Fibroblast of skin of abdomen (primary cell): Measurements from ENCODE around the gene MORF4L1. TPM values are rescaled to one million over a fixed set of nuclear protein-coding genes. Genes with fewer than 3 reads are reported as not detected.
"Not testable (repeated sequence)": the region's sequence is repeated elsewhere in the genome, so short reads cannot be mapped to it uniquely, and the experiment has no call there.

Experiments used
- DNase-seq: peaks from one replicate; pipeline ENCODE4 v3.0.0-alpha.2; 2013
- polyA plus RNA-seq, 2 experiments: library from polyadenylated mRNA; unstranded; fragments of 120-200 nt; gene quantifications; one replicate each; pipeline ENCODE4 v1.2.1, GENCODE V29; 2013; ENCODE audit not compliant: insufficient read length in 2 of 2

Gene MORF4L1
- polyA plus RNA-seq (2013, experiment 1 of 2; ENCODE audit: insufficient read length), result 604 TPM
- 592 TPM for polyA plus RNA-seq (2013, experiment 2 of 2; ENCODE audit: insufficient read length)

DNA sequence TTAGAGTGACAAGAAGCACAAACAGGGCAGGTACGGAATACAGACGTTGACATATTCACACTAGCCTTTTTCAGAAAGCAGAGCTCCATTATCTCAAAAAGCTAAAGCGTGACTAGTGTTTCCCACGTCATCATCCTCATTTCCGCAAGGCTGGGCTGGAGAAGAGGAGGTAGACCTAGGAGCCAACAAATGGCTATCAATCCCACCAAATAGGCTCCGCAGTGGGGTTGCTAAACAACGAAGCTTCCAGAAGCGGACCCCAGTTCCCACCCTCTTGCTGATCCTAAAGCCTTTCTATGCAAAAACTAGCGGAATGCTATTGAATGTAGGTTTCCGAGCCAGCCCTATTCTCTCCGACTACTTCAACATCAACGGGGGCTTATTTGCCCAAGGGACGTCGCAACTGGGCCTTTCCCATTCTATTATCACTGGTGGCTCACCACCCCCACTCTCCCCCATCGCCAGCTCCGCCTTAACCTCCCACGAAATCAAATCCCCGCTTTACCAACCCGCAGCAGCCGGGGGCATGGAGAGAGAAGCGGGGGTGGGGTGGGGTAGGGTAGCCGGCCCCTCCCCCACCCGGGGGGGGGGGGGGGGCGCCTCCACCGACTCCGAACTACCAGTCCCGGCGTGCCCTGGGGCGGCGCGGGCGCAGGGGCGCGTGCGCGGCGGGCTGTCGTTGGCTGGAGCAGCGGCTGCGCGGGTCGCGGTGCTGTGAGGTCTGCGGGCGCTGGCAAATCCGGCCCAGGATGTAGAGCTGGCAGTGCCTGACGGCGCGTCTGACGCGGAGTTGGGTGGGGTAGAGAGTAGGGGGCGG, at the start of gene MORF4L1:
Gene MORF4L1 (plus strand): TSS at position 736 of the 817 bp plus-strand sequence. CDS start 128 bp downstream, outside the sequence.
- DNase-seq, result peak; percentile 98

DNA sequence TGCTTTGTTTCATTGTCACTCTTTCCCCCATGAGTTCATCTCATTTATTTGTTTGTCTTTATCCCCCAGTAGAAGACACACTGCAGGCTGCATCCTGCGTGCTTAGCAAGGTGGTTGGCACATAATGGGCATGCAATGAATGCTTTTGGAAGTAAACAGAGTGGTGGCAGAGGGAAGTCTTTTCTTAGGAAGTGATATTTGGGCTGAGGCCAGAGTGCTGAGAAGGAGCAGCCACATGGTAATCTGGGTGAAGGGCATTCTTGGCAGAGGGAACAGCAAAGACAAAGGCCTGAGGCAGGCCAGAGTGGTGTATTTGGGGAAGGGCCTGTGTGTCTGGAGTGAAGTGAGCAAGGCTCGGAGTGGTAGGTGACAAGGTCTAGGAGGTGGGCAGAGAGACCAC, 43.8 kb upstream of the MORF4L1 start:
- DNase-seq, result no peak

- DNase-seq, result no peak
Measured at GRCh38 chr15:78830514-78831228, 42.0 kb upstream of the MORF4L1 start.

- no peak for DNase-seq
Measured at GRCh38 chr15:78831229-78832207, 41.2 kb upstream of the MORF4L1 start.

GRCh38 chr15:78836333-78836732, 36.4 kb upstream of the MORF4L1 start:
- DNase-seq, result no peak

DNA sequence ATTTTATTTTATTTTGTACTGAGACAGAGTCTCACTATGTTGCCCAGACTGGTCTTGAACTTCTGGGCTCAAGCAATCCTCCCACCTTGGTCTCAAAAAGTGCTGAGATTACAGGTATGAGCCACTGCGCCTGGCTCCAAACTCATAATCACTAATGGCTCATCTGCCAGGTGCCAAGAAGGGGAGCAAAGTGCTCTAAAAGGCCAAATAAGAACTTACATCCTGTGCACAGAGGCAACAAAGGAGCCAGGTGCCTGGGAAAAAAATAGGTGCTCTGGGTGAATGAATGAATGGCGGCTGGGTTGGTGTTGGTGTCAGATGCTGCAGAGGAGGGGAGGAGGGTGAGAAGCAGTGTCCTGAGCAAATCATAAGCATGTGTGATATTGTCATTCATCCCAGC, 35.6 kb upstream of the MORF4L1 start:
- no peak for DNase-seq

GRCh38 chr15:78837543-78837942, 35.1 kb upstream of the MORF4L1 start:
- no peak for DNase-seq

DNA sequence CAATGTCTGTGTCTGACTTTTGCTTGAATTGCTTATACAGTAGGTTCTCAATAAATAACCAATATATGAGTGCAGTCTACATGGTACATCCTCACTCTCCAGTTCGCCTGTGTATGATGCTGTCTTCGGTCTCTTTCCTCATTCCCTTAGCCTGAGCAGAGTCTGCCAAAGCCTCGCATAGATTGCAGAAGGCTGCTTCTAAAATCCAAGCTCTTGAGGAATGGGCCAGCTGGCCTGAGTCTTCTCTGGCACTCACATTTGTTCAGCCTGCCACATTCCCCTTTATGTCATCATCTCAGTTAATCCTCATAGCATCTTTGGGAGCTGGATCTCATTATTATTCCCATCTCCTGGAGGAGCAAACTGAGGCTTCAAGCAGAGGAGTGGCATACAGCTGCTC, 34.2 kb upstream of the MORF4L1 start:
- peak; percentile 27 for DNase-seq

GRCh38 chr15:78839151-78839550, 33.5 kb upstream of the MORF4L1 start:
- DNase-seq, result not testable (repeated sequence)

DNA sequence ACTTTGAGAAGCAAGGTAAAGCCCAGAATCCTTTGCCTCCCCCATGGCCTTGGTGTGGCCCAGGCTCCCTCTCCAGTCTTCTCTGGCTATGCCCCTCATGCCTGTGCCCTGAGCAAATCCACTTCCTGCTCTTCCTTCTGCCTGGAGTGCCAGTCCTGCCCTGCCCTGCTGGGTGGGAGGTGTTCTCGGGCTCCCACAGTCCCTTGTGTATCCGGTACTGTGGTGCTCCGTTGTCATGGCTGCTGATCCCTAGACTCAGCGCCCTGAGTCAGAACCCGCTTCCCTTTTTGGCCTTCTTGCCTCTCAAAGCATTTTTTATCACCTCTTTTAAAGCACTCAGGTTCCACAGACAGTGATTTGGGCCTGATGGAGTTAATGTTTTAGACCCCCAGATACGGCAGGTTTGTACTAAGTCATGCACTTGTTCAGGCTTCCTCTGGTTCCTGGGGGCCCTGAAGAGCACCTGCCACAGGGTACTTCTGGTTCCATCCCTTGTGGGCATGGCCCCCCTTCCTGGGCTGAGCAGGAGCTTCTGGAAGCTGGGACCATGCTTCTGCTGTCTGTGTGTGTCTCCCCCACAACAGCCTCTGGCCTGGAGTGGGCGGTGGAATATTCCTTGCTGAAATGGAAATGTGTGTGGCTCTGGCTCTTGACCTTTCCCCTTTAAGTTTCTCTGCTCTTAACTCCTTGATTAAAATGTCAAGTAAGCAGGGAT, 31.9 kb upstream of the MORF4L1 start:
- DNase-seq, result no peak

DNA sequence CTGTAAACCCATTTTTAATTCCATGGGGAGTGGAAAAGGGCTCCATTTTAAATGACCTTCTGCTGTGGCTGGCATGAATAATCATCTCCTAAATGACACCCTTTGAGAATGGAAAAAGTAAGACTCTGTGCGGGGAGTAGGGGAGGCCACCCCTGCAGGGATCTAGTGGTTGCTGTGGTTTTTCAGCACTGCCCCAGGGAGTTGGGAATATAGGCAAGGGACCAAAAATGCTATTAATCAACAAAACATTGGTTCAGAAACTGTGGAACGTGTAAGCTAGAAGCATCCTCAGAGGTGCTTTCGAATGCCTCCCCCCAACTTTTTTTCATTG, 31.3 kb upstream of the MORF4L1 start:
- peak; percentile 20 for DNase-seq

- DNase-seq, result no peak
Measured at GRCh38 chr15:78841891-78842290, 30.8 kb upstream of the MORF4L1 start.

- DNase-seq, result no peak
Measured at GRCh38 chr15:78842519-78842918, 30.2 kb upstream of the MORF4L1 start.

DNA sequence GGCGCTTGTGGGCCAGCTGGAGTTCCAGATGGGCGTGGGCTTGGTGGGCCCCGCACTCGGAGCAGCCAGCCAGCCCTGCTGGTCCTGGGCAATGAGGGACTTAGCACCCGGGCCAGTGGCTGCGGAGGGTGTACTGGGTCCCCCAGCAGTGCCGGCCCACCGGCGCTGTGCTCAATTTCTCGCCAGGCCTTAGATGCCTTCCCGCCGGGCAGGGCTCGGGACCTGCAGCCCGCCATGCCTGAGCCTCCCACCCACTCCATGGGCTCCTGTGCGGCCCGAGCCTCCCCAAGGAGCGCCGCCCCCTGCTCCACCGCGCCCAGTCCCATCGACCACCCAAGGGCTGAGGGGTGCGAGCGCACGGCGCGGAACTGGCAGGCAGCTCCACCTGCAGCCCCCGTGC, 25.8 kb upstream of the MORF4L1 start:
- DNase-seq, result not testable (repeated sequence)

DNA sequence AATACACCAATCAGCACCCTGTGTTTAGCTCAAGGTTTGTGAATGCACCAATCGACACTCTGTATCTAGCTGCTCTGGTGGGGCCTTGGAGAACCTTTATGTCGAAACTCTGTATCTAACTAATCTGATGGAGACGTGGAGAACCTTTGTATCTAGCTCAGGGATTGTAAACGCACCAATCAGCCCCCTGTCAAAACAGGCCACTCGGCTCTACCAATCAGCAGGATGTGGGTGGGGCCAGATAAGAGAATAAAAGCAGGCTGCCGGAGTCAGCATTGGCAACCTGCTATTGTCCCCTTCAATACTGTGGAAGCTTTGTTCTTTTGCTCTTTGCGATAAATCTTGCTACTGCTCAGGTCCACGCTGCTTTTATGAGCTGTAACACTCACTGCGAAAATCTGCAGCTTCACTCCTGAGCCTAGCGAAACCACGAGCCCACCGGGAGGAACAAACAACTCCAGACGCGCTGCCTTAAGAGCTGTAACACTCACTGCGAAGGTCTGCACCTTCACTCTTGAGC, 25.2 kb upstream of the MORF4L1 start:
- DNase-seq, result not testable (repeated sequence)

DNA sequence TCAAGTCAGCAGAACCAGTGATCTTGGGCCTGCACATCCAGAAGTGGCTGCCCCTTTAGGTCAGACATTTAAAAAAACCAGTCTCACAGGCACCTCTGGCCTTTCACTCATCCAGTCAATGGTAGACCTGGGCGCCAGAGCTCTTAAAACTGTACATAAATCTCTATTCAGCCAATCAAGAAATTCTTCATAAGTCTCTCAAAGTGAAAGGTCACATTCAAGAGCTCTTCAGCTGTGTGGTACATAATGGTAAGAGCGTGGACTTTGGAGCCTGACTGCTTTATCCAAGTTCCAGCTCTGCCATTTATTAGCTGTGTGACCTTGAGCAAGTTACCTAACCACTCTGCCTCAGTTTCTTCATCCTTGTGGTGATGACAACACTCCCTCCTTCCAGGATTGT, 22.3 kb upstream of the MORF4L1 start:
- DNase-seq, result no peak

- DNase-seq, result no peak
Measured at GRCh38 chr15:78850941-78851755, 21.5 kb upstream of the MORF4L1 start.

DNA sequence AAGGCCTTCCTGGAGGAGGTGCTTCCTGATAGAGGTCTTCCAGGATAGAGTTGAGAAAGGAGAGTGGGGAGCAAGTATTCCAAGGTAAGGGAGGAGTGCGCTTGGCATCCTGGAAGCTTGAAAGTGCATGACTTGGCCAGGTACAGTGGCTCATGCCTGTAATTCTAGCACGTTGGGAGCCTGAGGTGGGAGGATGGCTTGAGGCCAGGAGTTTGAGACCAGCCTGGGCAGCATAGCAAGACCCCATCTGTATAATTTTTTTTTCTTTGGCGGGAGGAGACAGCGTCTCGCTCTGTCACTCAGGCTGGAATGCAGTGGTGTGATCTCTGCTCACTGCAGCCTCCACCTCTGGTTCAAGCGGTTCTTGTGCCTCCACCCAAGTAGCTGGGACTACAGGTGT, 19.2 kb upstream of the MORF4L1 start:
- DNase-seq, result no peak

DNA sequence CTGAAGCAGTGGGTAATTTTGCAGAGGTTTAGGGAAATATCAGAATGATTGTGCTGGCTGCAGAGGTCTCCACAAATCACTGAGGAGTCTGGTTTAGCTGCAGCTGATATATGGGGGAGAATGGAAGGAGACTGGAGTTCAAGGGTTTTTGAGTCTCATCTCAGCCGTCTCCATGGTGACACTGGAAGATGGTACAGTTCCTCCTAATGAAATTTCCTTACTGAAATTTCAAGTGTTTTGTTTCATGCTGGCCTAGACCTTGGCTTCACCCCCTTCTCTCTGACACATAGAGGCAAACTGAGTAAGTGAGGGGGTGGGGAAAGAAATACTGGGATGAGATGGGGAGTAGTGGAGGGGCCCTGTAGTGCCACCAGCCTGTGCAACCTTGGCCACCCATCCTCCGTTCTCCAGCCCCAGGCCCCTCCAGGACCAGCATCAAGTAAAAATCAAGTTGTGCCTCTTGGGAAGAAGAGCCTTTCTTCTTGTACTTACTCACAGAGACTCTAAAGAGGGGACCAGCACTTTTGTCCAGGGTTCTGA, 17.8 kb upstream of the MORF4L1 start:
- no peak for DNase-seq

- peak; percentile 88 for DNase-seq
Measured at GRCh38 chr15:78855746-78856145, 16.9 kb upstream of the MORF4L1 start.
